Hematopoietic multipotent progenitor cell treated with erythropoietin and hydrocortisone succinate and interleukin-3 and kit ligand, for 8 days (in vitro differentiated cells): Measurements from ENCODE around the gene TRIM39.
"Not testable (repeated sequence)": the region's sequence is repeated elsewhere in the genome, so short reads cannot be mapped to it uniquely, and the experiment has no call there.

Experiments
- DNase-seq: peaks from one replicate; pipeline ENCODE4 v3.0.0-alpha.2; 2015

Gene TRIM39

GRCh38 chr6:30326526-30327231 lies at the start of gene TRIM39:
TRIM39 (plus strand) TSS chr6:30326927; CDS start chr6:30329318, 2,391 bp downstream.
- peak; percentile 89 for DNase-seq

DNA sequence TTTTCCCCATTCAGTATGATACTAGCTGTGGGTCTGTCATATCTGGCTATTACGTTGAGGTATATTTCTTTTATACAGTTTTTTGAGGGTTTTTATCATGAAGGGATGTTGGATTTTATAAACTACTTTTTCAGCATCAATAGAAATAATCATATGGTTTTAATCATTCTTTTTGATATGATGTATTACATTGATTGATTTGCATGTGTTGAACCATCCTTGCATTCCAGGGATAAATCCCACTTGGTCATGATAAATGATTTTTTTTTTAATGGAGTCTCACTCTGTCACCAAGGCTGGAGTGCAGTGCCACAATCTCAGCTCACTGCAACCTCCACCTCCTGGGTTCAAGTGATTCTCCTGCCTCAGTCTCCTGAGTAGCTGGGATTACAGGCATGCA lies 45.7 kb upstream of the TRIM39 start:
- DNase-seq = not testable (repeated sequence)

DNA sequence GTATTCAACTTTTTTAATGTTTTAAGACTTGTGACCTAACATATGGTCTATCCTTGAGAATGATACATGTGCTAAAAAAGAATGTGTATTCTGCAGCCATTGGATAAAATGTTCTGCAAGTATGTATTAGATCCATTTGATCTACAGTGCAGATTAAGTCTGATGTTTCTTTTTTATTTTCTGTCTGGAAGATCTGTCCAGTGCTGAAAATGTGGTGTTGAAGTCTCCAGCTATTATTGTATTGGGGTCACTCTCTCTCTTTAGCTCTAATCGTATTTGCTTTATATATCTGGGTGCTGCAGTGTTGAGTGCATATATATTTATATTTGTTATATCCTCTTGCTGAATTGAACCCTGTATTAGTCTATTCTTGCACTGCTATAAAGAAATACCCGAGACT lies 44.2 kb upstream of the TRIM39 start:
- no peak for DNase-seq

- DNase-seq = no peak
Observed at GRCh38 chr6:30283761-30284160, 43.0 kb upstream of the TRIM39 start.

- DNase-seq = no peak
Observed at GRCh38 chr6:30287139-30287538, 39.6 kb upstream of the TRIM39 start.

GRCh38 chr6:30295837-30296236 lies 30.9 kb upstream of the TRIM39 start:
- DNase-seq = no peak

GRCh38 chr6:30304002-30304401 lies 22.7 kb upstream of the TRIM39 start:
- DNase-seq = no peak

DNA sequence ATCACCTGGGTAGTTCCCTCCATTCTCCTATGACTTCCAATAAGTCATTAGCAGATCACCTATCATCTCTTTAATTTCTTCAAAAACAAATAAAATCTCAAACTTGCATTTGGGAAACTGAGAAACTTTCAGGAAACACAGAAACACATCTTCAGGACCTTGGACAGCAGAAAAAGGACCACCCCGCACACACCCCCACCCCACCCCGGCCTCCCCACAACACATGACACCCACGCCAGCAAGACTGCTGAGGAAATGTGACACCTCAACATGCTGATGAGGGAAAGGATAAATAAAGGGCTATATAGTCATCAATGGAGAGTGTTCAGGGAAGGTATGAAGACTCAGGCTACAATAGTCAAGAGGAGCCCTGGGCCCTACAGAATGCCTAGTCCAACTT lies 15.6 kb upstream of the TRIM39 start:
- peak; percentile 25 for DNase-seq

DNA sequence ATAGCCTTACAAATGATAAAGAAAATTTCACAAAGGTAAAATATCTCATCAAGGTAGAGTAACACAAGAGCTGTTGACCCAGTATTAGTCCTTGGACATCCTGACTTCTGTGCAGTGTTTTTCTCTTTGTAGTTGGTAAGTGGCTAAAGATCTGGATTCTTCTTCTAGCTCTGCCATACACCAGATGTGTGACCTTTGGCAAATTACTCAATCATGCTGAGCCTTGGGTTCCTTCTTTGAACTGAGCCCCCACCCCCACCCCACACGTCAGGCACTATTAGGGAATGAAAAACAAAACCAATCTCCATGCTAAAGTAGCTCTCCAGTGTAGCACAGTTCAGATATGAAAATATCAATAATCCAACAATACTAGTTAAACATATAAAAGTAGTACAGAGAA lies 15.1 kb upstream of the TRIM39 start:
- DNase-seq = no peak

GRCh38 chr6:30312266-30312665 lies 14.5 kb upstream of the TRIM39 start:
- DNase-seq = no peak

DNA sequence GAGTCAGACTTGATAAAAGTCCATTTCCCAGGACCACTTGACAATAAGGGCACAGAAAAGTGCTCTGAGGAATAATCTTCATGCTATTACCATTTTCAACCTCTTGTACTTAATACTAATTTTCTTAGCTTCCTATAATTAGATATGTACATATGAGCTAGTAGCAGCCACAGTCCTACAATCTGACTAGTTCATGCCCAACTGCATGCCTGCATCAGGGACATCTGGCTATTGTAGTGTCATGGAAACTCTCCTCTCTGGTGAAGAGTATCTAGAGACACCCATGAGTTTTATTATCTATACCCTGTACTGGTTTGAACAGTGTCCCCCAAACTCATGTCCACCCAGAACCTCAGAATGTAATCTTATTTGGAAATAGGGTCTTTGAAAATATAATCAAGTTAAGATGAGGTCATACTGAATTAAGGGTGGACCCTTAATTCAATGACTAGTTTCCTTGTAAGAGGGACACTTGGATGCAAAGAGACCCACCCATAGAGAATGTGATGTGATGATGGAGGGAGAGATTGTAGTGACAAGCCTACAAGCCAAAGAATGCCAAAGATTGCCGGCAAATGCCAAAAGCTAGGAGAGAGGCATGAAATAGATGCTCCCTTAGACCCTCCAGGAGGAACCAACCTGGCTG lies 13.9 kb upstream of the TRIM39 start:
- no peak for DNase-seq

GRCh38 chr6:30315156-30315555 lies 11.6 kb upstream of the TRIM39 start:
- DNase-seq = no peak

GRCh38 chr6:30317913-30318589 lies 8.7 kb upstream of the TRIM39 start:
- DNase-seq = no peak

GRCh38 chr6:30319146-30319835 lies 7.4 kb upstream of the TRIM39 start:
- no peak for DNase-seq

- no peak for DNase-seq
Observed at GRCh38 chr6:30321692-30322388, 4.9 kb upstream of the TRIM39 start.

DNA sequence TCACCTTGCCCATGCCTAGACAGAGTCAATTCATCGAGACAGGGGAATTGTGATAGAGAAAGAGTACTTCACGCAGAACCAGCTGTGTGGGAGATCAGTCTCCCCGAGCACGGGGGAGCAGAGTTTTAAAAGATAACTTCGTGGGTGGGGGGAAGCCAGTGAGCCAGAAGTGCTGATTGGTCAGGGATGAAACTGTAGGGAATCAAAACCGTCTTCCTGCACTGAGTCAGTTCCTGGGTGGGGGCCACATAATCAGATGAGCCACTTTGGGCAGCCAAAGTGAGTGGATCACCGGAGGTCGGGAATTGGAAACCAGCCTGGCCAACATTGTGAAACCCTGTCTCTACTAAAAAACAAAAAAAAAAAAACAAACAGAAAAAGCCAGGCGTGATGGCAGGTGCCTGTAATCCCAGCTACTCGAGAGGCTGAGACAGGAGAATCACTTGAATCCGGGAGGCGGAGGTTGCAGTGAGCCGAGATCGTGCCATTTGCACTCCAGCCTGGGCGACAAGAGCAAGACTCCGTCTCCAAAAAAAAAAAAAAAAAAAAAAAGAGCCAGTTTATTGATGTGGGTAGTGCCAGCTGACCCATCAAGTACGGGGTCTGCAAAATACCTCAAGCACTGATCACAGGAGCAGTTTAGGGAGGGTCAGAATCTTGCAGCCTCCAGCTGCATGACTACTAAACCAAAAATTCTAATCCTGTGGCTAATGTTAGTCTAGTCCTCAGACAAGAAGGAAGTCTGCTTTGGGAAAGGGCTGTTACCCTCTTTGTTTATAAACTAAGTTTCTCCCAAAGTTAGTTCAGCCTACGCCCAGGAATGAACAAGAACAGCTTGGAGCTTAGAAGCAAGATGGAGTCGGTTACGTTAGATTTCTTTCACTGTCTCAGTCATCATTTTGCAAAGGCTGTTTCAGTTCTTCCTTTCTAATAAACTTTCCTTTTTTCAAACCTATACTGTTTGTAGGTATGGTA lies 3.9 kb upstream of the TRIM39 start:
- no peak for DNase-seq

DNA sequence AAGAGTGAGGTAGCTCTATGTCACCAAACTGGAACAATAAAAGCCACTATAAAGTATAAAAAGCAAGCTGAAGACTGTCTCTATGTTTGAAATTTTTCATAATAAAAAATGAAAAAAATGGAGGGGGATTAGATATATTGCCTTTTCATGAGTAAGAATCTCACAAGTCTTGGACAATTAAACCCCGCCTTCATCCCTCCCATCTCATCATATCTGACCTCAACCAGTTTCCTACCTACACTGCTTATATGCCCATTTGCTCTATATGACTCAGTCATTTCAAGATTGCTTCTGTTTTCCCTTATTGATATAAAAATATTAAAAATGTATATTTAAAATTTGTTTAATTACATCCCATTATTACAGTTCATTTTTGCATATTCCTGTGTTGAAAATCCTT lies 2.9 kb upstream of the TRIM39 start:
- DNase-seq = peak; percentile 54

DNA sequence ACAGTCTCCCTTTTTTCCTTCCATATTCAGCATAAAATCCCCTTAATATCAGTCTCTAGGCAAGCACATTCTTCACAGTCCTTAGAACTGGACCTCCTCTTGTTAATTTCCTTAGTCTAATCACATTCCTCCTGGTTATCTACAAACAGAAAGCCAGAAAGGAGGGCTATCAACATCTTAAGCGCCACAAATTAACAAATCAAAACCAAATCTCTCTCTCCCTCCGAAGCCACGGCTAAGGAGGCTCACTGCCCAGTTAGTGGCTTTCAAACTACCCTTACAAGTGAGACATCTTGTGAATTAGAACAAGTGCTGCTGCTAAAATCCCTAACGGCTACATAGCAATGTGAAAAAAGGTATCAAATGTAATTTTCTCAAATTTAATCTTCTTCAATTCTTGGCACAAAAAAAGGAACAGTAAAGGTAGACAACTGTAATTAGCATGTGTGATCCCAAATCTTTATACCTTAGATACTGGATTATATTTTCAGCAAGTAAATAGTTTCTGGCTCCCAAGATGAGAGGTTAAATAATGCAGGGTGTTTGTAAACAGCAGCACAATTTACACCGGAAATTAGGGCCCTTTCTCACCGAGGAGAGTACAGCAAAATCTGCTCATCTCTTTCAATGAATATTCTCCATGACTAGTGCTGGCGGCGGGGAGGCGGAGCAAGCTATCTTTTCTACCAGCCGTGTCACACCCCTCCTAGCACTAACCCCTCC lies 1.4 kb upstream of the TRIM39 start:
- DNase-seq = peak; percentile 82

- DNase-seq = peak; percentile 81
Observed at GRCh38 chr6:30325873-30326525, 728 bp upstream of the TRIM39 start.

DNA sequence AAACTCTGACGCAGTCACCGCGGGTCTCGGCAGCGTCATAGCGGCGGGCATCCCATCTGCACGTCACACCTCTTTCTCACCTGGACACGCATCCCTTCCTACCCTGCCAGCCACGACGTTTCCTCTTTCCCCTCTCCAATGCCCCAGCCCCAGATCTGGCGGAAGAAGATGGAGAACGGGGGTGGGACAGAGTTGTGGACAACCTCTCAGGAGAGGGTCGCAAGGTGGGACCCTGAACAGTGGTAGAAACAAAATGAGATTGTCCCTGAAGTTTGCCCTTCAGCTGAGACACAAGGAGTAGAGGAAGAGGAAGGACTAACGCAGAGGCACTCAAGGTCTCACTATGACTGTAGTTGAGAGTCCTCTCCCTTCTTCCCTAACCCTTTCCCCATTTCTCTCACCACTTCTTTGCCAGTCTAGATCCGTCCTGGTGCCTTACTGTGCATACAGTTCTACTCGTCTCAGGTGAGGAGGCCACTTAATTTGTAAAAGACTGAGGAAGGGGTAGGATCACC lies 562 bp downstream of the TRIM39 start:
- DNase-seq = no peak
